Measurements from ENCODE around the gene PCCA. TPM values are rescaled to one million over a fixed set of nuclear protein-coding genes. Genes with fewer than 3 reads are reported as not detected.

PCCA gene
- total RNA-seq, 4 donors from 2014 or later: 24.8 to 122 (median 53.0) TPM

DNA sequence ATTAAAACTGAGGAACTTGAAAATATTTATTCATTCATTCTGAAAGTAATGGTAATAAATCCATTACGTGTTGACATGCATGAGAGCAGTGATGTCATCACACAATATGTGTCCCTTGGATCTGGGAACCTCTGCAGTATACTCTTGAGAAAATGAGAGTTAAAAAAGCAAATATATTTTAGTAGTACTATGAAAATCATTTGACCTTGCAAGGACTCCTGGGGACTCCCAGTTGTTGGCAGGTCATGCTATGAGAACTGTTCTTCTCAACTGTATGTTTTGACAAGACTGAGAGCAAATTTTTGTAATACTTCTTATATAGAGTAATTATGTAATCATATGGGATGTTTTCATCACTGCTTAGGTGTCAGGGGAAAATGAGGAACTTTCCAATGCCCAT lies 249.4 kb downstream of the PCCA start:
- intact Hi-C loops (cut with DNase I; ENCODE audit: low total_unique reads): no loop called here
- Histone ChIP-seq H3K4me3 (no peak overlapping the region), H3K36me3 (no peaks in the 10 kb centered on the region)

GRCh38 chr13:100339411-100339940 lies 250.6 kb downstream of the PCCA start:
- H3K9me3 ChIP-seq: no peaks in the 10 kb centered on the region
- no peaks in the 10 kb centered on the region for H3K36me3 ChIP-seq
- intact Hi-C loops (cut with DNase I; ENCODE audit: low total_unique reads): no loop called here
- DNase-seq: no peak
- TF ChIP-seq, protein P1, sequence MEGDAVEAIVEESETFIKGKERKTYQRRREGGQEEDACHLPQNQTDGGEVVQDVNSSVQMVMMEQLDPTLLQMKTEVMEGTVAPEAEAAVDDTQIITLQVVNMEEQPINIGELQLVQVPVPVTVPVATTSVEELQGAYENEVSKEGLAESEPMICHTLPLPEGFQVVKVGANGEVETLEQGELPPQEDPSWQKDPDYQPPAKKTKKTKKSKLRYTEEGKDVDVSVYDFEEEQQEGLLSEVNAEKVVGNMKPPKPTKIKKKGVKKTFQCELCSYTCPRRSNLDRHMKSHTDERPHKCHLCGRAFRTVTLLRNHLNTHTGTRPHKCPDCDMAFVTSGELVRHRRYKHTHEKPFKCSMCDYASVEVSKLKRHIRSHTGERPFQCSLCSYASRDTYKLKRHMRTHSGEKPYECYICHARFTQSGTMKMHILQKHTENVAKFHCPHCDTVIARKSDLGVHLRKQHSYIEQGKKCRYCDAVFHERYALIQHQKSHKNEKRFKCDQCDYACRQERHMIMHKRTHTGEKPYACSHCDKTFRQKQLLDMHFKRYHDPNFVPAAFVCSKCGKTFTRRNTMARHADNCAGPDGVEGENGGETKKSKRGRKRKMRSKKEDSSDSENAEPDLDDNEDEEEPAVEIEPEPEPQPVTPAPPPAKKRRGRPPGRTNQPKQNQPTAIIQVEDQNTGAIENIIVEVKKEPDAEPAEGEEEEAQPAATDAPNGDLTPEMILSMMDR (IDR thresholded peaks at IDR 0.05): no peak
- no peak for TF ChIP-seq POLR2A (IDR thresholded peaks at IDR 0.05)
- H3K4me1 ChIP-seq: no peaks in the 10 kb centered on the region
- no peaks in the 10 kb centered on the region for H3K27me3 ChIP-seq
- H3K27ac ChIP-seq: no peak overlapping the region
- no peak overlapping the region for H3K4me3 ChIP-seq

More for the DNA sequence above, 249.4 kb downstream of the PCCA start:
- DNase-seq: no peak
- Histone ChIP-seq H3K9me3 (no peaks in the 10 kb centered on the region), H3K4me1 (no peaks in the 10 kb centered on the region), H3K27ac (no peak overlapping the region), H3K27me3 (no peaks in the 10 kb centered on the region)
- TF ChIP-seq POLR2A (IDR thresholded peaks at IDR 0.05): no peak
- TF ChIP-seq, protein P1 (IDR thresholded peaks at IDR 0.05): no peak

DNA sequence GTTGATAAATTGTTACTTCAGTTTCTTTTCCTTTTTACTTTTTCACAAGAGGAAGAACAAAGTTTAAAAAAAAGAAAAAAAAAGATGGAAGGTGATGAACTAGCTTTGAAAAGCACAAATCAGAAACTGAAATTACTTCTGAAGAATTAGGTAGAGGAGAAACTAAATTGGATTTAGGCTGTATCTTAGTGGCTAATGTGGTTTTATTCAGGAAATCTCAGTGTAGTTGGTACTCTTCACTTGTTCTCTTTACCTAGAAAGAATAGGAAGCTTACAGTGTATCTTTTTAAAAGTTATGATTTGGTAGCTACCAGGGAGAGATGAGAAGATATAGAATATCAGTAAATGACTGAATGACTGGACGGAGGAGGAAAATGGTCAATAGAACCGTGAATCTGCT lies 252.0 kb downstream of the PCCA start:
- Histone ChIP-seq H3K9me3 (no peaks in the 10 kb centered on the region), H3K4me1 (no peaks in the 10 kb centered on the region), H3K4me3 (no peak overlapping the region), H3K27me3 (no peaks in the 10 kb centered on the region), H3K36me3 (no peaks in the 10 kb centered on the region), H3K27ac (no peak overlapping the region)
- intact Hi-C loops (cut with DNase I; ENCODE audit: low total_unique reads): no loop called here
- TF ChIP-seq POLR2A (IDR thresholded peaks at IDR 0.05): no peak
- TF ChIP-seq, protein P1 (IDR thresholded peaks at IDR 0.05): no peak
- no peak for DNase-seq

DNA sequence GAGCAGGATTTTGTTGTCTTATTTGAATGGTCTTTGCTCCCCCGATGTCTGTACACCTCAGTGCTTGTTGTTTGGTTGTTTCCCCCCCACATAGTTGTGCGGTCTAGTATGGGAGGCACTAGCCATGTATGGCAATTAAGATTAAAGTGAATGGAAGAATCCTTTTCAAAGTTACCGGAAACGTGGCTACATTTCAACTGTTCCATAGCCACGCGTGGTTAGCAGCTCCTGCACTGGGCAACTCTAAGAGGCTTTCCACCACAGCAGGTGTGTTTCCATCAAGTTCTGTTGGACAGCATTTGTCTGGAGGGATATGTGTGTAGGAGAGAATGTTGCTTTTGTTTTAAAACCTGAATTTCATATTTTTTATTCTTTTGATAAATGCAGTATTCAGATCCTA lies 252.4 kb downstream of the PCCA start:
- Histone ChIP-seq H3K9me3 (no peaks in the 10 kb centered on the region), H3K27me3 (no peaks in the 10 kb centered on the region), H3K36me3 (no peaks in the 10 kb centered on the region), H3K4me3 (no peak overlapping the region), H3K27ac (no peak overlapping the region), H3K4me1 (no peaks in the 10 kb centered on the region)
- DNase-seq: no peak
- TF ChIP-seq, protein P1 (IDR thresholded peaks at IDR 0.05): no peak
- no peak for TF ChIP-seq POLR2A (IDR thresholded peaks at IDR 0.05)
- intact Hi-C loops (cut with DNase I; ENCODE audit: low total_unique reads): no loop called here

DNA sequence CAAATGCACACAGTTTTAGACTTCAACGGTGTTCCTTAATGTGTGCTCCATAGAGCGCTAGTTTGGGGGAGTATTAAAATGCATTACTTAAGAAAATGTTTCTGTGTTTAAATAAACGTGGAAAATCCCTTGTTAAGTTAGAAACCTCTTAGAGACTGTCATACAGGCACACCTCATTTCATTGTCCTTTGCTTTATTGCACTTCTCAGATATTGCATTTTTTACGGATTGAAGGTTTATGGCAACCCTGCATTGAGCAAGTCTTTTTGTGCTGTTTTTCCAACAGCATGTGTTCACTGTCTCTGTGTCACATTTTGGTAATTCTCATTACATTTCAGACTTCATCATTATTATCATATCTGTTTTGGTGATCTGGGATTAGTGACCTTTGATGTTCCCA lies 255.7 kb downstream of the PCCA start:
- no peaks in the 10 kb centered on the region for H3K4me1 ChIP-seq
- H3K27ac ChIP-seq: no peak overlapping the region
- H3K4me3 ChIP-seq: no peak overlapping the region
- H3K27me3 ChIP-seq: no peaks in the 10 kb centered on the region
- DNase-seq: no peak
- no peaks in the 10 kb centered on the region for H3K36me3 ChIP-seq
- intact Hi-C loops (cut with DNase I; ENCODE audit: low total_unique reads): no loop called here
- no peaks in the 10 kb centered on the region for H3K9me3 ChIP-seq
- no peak for TF ChIP-seq POLR2A (IDR thresholded peaks at IDR 0.05)
- TF ChIP-seq, protein P1 (IDR thresholded peaks at IDR 0.05): no peak
